ENCODE results near the gene DLG1.

- TF ChIP-seq POLR2A (IDR thresholded peaks at IDR 0.05), result no peak
- TF ChIP-seq CTCF (IDR thresholded peaks at IDR 0.05), result no peak
Measured at GRCh38 chr3:197238842-197239241, 59.6 kb downstream of the DLG1 start.
